Measurements from ENCODE around the gene OGFR.
A peak's percentile ranks its signal among the peaks of the same experiment; 100 is the strongest.
"Not testable (repeated sequence)": the region's sequence is repeated elsewhere in the genome, so short reads cannot be mapped to it uniquely, and the experiment has no call there.

OGFR gene

GRCh38 chr20:62844182-62844581, 39.5 kb downstream of the OGFR start:
- no peak for DNase-seq

- DNase-seq: no peak
These were observed 41.0 kb downstream of the OGFR start for GRCh38 chr20:62845416-62846160.

- no peak for DNase-seq
These were observed 41.7 kb downstream of the OGFR start for GRCh38 chr20:62846166-62846890.

- DNase-seq: not testable (repeated sequence)
These were observed 44.3 kb downstream of the OGFR start for GRCh38 chr20:62848917-62849316.

- no peak for DNase-seq
These were observed 44.8 kb downstream of the OGFR start for GRCh38 chr20:62849431-62849830.

DNA sequence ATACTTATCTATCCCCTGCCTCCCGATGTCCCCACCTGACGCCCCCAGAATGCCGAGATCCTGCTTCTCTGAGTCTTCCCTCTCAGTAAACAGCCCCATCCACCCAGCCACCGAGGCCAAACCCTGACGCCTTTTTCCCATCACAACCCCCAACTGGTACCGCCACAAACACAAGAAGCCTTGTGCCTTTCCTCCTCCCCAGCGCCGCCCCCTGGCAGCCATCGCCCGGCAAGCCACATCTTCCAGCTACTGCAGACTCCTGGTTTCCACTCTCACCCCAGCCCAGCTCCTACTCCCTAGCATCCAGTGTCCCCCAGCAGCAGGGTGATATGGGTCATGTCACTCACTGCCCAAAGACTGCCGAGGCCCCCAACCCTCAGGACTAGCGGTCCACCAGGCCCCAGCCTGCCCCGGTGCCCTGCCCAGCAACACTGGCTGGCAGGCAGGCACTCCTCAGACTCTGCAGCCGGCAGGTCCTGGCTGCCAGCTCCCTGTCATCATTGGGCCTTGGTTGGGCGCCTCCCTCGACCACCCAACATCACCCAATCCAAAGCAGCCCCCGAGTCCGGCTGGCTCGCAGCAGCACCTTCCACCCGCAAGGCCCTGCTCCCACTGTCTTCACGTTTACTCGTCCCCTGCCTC, 45.8 kb downstream of the OGFR start:
- DNase-seq: no peak

DNA sequence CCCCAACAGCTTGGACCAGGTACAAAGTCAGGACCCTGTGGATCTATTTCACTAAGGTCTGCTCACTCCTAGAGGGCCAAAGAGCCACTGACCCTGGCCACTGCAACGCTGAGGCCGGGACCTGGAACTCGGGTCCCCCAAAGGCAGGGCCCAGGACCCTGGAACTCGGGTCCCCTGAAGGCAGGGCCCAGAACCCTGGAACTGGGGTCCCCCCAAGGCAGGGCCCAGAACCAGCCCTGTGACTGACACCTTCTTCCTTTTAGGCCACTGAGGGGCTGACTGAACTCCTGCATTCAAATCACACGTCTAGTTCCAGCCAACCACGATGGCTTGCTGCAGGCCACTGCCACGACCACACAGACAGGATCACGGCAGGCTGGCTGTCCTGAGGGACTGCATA, 47.6 kb downstream of the OGFR start:
- DNase-seq: no peak

DNA sequence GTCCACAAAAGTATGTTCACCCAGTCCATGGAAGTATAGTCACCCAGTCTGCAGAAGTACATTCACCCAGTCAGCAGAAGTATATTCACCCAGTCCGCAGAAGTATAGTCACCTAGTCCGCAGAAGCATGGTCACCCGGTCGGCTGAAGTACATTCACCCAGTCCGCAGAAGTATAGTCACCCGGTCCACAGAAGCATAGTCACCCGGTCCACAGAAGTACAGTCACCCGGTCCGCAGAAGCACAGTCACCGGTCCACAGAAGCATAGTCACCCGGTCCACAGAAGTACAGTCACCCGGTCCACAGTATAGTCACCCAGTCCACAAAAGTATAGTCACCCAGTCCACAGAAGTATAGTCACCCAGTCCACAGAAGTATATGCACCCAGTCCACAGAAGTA, 48.2 kb downstream of the OGFR start:
- no peak for DNase-seq

DNA sequence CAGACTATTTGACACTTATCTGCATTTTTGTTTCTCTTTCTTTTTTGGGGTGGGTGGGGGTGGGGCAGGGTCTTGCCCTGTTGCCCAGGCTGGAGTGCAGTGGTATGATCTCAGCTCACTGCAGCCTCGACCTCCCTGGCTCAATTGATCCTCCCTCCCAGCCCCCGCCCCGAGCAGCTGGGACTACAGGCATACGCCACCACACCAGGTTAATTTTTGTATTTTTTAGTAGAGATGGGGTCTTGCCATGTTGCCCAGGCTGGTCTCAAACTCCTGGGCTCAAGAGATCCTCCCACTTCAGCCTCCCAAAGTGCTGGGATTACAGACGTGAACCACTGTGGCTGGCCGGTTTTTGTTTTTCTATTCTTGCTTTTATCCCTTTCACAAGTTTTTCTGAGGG, 48.7 kb downstream of the OGFR start:
- DNase-seq: not testable (repeated sequence)

- no peak for DNase-seq
These were observed 49.5 kb downstream of the OGFR start for GRCh38 chr20:62854121-62854520.

DNA sequence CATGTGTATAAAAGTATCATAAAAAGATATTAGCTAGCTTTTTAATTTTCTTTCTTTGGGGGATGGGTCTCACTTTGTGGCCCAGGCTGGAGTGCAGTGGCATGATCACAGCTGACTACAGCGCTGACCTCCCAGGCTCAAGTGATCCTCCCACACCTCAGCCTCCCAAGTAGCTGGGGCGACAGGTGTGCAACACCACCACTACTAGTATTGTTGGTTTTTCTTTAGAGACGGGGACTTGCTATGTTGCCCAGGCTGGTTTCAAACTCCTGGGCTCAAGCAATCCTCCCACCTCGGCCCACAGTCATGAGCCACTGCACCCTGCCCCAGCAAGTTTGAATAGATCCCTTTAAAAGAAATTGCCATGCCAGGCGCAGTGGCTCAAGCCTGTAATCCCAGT, 50.5 kb downstream of the OGFR start:
- DNase-seq: no peak

DNA sequence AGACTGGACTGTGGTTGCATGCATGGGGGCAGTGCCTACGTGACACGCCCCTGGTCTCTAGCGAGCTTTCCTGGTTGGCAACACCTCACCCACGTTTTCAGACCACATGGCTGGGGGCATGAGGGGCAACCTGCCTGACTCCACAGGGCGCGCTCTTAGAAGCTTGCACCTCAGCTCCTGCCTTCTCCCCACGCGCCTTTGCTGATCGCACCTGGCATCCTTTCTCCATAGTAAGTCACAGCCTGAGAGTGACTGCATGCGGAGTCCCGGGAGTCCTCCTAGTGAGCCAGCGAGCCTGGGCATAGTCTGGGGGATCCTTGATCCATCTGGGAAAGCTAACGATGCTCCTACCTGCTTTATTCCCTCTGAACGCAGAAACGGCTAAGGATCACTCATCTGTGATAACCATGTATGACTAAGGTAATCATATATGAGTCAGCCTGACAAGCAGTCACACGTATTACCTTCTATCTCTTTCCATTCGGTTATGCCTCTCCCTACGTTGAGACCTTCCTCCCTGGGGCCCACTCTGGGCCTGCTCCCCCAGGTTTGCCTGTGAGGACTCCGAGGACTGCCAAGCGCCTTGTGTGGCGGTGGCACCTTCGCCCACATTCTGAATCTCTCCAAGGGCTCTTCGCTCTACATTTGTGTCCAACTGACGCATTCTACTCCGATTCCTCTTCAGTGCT, 52.4 kb downstream of the OGFR start:
- DNase-seq: no peak

GRCh38 chr20:62858058-62858830, 53.6 kb downstream of the OGFR start:
- no peak for DNase-seq

- no peak for DNase-seq
These were observed 55.1 kb downstream of the OGFR start for GRCh38 chr20:62859721-62860120.

GRCh38 chr20:62860391-62860923, 55.8 kb downstream of the OGFR start:
- DNase-seq: no peak

DNA sequence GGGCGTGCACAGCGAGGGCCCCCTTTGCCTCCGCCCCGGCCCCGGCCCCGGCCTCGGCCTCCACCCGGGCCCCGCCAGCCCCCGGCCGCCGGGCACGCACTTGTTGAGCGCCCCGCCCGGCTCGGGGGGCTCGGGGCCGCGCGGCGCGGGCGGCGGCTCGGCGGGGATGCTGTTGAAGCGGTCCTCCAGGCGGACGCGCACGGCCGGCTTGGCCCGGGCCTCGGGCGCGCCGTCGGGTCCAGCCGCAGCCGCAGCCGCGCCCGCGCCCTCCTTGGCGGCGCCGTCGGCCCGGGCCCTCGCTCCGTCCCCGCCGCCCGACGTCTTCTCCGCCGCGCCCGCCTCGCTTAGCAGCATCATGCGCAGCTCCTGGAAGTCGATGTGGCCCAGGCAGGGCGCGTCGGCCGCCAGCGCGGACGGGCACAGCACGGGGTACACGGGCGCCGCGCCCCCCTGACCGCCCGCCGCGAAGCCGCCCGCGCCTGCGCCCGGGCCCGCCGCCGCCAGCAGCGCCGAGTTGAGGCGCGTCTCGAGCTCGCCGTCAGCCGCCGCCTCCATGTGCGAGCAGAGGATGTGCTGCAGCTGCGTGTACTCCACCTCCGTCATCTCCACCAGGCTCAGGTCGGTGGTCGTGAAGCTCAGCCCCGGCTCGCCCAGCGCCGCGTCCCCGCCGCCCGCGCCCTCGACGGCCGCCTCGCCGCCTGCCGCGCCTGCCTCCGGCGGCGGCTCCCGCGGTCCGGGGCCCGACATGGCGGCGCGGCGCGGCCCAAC, 56.5 kb downstream of the OGFR start:
- DNase-seq: peak; percentile 10

DNA sequence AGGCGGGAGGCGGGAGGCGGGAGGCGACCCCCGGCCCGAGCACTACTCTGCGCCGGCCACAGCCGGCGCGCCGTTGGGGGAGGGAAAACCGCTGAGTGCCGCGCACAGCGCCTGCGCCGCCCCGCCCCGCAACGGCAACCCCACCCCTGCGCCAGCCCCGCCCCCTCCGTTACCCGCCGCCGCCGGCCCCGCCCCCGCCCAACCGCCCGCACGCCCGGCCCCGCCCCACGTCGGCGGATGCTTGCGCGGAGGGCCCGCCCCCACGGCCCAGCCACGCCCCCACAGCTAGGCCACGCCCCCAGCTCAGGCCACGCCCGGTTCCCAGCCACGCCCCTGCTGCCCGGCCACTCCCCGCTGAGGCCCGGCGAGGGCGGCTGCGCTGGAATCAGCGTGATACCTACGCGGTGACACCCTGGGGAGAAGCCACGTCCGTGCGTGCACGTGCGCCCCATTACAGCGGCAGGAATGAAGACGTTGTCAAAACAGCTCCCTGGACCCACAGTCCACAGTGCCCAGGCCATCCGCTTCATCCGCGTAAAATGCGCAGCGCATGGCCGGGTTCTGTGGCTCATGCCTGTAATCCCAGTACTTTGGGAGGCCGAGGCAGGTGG, 57.2 kb downstream of the OGFR start, which contains the start of gene TCFL5:
Gene TCFL5 (minus strand): TSS at position 97 of the 611 bp plus-strand sequence. CDS start 152 bp downstream, outside the sequence.
- DNase-seq: peak; percentile 73
